ENCODE measurements around the gene SIRT7. TPM values are rescaled to one million over a fixed set of nuclear protein-coding genes. Genes with fewer than 3 reads are reported as not detected.
"Not testable (repeated sequence)": the region's sequence is repeated elsewhere in the genome, so short reads cannot be mapped to it uniquely, and the experiment has no call there.

Gene SIRT7
- polyA plus RNA-seq, 3 donors: 11.0 to 21.1 (median 14.1) TPM

DNA sequence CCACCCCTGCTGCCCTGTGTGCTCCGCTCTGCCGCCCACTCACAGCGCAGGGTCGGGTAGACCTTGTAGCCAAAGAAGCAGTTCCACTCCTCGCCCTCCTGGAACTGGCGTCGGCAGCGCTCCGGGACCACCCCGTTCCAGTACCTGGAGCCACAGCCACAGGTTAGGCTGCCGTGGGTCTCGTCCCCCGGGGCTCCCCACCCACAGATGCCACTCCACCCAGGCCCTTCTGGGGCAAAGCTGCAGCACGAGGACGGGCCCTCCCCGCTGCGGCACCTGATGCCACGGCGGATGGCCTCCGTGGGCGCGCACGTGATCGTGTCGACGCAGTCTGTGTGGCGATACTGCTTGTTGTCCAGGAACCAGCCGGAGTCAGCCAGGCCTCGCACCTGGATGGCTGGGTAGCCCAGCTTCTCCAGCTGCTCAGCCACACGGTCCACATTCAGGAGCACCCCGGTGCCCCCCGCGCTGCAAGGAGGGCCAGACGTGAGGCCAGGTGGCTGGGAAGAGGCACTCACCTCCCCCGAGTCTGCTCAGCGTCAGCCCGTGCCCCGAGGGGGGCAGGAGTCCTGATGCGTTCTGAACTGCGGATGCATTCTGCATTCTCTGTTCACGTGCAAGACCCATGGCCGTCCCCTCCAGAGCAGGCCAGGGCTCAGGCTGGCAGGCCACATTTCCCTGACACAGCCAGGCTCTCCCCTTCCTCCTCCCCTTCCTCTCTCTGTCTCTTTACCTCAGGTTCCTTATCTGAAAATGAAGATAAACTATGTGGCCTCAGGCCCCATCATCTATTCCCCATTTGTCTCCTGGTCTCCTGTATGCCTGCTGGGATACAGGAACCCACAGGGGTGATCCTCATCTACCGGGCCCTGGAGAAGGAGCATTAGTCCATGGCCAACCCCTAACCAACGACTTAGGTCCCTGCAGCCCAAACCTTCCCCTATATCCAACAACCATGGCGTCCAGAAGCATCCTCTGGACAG, 38.9 kb upstream of the SIRT7 start:
- no peak for DNase-seq (ENCODE audit: extremely low read depth in 1 of 11, low read depth in 9 of 11, low spot score in 4 of 11)

DNA sequence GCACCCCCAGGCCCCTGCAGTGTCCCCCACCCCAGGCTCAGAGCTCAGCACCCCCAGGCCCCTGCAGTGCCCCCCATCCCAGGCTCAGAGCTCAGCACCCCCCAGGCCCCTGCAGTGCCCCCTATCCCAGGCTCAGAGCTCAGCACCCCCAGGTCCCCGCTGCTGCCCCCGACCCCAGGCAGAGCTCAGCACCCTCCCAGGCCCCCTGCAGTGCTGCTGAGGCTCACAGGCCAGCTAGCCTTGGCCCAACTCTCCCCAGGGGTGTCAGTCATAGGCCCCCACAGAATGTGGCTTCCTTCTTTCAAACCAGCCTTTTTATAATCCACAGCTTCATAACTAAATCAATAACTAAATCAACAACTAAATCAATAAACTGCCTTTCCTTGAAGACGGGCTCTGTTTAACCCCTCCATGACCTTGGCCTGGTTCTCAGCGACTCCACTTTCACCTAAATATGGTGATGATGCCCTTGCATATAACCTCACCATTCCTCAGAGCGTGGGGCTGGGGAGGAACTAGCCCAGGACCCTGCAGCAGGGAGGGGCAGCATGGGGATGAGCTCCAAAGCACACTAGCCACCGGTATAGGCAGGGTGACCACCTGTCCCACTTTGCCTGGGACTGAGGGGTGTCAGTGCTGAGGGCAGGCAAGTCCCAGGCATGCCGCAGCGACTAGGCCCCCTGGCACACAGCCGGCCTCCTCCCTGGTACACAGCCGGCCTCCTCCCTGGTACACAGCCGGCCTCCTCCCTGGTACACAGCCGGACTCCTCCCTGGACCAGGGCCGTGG, 38.0 kb upstream of the SIRT7 start:
- DNase-seq (ENCODE audit: extremely low read depth in 1 of 11, low read depth in 9 of 11, low spot score in 4 of 11): no peak

DNA sequence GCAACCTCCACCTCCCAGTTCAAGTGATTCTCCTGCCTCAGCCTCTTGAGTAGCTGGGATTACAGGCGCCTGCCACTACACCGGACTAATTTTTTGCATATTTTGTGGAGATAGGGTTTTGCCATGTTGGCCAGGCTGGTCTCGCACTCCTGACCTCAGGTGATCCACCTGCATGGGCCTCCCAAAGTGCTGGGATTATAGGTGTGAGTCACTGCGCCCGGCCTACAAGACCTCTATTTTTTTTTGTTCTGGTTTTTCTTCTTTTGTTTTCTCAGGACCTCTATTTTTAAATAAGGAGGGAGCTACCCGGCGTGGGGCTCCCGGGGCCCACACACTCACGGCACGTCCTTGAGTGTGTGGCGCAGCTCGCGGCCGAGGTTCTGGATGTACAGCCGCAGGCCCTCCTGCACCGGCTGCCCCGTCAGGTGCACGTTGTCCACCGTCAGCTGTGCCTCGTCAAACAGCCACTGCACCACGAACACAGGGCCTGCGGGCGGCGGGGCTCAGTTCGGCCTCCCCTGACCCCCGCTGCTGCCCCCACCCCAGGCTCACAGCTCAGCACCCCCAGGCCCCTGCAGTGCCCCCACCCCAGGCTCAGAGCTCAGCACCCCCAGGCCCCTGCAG, 37.2 kb upstream of the SIRT7 start:
- DNase-seq (ENCODE audit: extremely low read depth in 1 of 11, low read depth in 9 of 11, low spot score in 4 of 11): no peak

DNA sequence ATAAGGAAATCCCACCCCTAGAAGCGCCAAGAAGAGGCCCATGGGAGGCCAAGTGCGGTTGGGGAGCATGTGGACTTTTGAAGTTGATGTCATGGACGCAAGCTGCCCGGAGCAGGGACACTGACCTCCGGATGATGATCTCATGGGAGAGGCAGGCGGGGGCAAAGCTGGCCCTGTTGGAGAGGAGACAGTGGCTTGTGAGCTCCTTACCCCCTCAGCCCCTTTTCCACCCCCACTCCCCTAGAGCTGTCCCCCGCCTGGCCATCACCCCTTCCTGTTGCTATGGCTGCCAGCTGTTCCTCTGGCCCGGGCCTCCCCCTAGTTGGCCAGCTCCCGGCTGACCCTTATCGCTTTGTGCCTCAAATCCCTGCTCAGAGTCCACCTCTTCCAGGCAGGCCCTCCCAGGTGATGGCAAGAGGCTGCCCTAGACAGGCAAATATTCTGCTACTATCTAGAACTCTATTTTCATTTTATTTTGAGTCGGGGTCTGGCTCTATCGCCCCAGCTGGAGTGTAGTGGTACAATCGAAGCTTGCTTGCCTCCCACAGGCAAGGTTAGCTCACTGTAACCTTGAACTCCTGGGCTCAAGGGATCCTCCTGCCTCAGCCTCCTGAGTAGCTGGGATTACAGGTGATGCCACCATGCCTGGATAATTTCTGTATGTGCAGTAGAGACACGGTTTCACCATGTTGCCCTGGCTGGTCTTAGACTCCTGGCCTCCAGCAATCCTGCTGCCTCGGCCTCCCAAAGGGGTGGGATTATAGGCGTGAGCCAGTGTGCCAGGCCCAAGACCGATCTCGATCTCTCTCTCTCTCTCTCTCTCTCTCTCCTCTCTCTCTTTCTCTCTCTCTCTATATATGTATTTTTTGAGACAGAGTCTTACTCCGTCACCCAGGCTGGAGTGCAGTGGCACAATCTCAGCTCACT, 36.4 kb upstream of the SIRT7 start:
- DNase-seq (ENCODE audit: extremely low read depth in 1 of 11, low read depth in 9 of 11, low spot score in 4 of 11): no peak

DNA sequence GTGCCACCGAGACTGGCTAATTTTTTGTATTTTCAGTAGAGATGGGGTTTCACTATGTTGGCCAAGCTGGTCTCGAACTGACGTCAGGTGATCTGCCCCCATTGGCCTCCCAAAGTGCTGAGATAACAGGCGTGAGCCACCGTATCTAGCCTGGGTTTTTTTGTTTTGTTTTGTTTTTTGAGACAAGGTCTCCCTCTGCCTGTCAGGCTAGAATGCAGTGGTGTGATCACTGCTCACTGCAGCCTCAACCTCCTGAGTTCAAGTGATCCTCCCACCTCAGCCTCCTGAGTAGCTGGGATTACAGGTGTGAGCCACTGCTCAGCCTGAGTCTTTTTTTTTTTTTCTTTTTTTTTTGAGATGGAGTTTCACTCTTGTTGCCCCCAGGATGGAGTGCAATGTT, 35.5 kb upstream of the SIRT7 start:
- DNase-seq (ENCODE audit: extremely low read depth in 1 of 11, low read depth in 9 of 11, low spot score in 4 of 11): not testable (repeated sequence)

DNA sequence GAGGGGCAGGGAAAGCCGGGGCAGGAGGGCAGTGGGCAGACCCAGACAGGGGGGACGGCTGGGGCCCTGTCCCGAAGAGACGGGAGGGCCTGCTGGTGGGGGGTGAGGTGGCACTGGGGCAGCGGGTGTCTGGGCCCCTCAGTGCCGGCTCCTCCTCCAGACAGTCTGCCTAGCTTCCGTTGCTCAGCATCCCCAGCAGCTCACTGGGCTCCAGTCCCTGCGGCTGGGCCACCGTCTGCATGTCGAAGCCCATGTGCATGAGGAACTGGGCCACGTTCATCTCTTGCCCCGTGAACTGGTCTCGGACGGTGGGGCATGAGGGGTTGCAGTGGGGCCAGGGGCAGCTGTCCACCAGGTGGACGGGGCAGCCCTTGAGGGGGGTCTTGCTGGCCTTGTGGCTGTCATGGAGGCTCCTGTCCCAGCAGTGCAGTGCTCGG, 34.8 kb upstream of the SIRT7 start:
- no peak for DNase-seq (ENCODE audit: extremely low read depth in 1 of 11, low read depth in 9 of 11, low spot score in 4 of 11)

DNA sequence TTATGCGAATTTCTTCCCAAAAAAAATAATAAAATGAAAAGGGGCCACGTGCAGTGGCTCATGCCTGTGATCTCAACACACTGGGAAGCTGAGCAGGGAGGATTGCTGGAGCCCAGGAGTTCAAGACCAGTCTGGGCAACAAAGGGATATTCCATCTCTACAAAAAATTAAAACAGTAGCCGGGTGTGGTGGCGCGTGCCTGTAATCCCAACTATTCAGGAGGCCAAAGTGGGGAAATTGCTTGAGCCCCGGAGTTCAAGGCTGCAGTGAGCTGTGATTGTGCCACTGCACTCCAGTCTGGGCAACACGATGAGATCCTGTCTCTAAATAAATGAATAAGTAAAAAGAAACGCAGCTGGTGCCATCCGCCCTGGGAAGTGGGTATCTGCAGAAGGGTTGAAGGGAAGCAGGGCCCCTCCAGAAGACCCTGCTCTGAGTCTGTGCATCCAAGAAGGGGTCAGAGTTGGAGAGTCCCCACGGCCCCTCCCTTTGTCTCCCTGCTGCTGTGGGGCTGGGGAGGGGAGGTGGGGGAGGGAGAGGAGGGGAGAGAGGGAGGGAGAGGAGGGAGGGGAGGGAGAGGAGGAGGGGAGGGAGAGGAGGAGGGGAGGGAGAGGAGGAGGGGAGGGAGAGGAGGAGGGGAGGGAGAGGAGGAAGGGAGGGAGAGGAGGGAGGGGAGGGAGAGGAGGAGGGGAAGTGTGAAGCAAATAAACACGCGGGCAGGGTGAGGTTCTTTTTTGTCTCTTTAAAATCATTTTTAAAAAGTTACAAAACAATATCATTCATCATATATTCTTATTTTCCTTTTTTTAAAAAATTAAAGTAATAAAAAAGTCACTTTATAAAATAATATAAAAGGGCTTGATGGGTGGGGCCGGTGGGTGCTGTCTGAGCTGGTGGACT, 34.1 kb upstream of the SIRT7 start:
- DNase-seq (ENCODE audit: extremely low read depth in 1 of 11, low read depth in 9 of 11, low spot score in 4 of 11): no peak

DNA sequence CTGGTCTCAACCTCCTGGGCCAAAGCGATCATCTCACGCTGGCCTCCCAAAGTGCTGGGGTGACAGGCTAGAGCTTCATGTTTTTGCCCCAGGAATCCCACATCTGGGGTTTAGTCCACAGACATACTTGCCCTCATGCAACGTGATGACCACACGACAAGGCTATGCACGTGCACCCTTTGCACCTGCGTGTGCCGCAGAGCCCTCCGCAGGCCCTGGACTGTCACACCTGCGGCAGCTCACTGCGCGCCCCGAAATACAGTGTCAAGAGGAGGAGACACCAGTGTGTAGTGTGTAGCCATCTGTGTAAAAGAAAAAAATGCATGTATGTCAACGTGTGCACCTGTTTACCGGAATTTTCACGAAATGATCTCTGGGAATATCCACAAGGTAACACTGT, 32.5 kb upstream of the SIRT7 start:
- DNase-seq (ENCODE audit: extremely low read depth in 1 of 11, low read depth in 9 of 11, low spot score in 4 of 11): no peak

DNA sequence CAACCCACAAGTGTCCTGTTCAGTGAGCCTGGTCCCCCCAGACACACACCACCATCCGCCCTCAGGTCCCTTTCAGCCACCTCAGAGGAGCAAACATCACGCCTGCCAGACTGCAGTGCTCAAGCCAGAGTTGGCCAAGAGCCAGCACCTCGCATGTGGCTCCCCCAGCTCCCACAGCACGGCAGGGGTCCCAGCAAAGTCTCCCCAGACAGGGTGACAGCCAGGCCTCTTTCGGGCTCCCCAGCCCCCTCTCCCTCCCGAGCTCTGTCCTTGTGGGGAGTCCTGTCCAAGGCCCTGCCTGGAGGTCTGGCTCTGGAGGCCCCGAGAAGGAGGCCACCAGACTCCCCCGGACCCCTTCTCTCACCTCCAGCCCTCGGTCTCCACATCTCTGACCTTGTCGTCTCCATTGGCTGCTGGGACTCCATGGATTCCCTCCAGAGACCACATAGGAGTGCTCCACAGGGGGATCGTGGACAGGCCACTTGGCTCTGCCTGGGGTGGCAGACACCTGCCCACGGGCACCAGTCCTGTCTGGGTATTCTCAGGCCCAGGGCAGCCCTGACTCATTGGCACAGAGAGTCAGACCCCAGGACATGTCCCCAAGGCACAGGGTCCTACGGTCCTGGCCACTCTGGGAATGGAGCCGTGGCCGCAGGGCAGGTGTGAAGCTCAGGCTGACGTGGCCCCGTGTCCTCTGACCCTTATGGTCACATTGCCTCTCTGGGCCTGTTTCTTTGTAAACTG, 30.8 kb upstream of the SIRT7 start:
- DNase-seq (ENCODE audit: extremely low read depth in 1 of 11, low read depth in 9 of 11, low spot score in 4 of 11): no peak

DNA sequence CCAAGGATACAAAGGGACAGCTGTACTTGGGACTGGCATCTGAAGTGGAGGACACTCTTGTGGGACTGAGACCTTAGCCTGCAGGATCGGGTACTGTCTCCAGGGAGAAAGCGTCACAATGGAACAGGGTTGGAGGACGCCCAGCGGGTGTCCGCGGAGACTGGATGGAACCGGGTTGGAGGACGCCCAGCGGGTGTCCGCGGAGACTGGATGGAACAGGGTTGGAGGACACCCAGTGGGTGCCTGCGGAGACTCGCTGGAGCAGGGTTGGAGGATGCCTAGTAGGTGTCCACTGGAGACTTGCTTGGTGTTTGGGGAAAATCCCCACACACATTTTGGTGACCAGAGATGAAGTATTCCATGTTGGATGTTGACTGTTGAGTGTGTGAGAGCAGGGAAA, 29.2 kb upstream of the SIRT7 start, which contains the start of gene MYADML2:
Gene MYADML2 (minus strand): TSS at position 45 of the 400 bp plus-strand sequence. CDS start 5,492 bp downstream, outside the sequence.
- DNase-seq (ENCODE audit: extremely low read depth in 1 of 11, low read depth in 9 of 11, low spot score in 4 of 11): no peak

DNA sequence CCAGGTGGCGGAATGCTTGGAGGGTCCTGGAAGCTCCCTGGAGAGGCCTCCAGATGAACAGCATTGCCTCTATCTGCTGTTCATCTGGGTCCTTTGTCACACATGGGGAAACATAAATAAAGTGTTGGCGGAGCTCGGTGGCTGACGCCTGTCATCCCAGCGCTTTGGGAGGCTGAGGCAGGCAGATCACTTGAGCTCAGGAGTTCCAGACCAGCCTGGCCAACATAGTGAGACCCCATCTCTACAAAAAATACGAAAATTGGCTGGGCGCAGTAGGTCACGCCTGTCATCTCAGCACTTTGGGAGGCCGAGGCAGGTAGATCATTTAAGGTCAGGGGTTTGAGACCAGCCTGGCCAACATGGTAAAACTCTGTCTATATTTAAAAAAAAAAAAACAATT, 26.9 kb upstream of the SIRT7 start:
- DNase-seq (ENCODE audit: extremely low read depth in 1 of 11, low read depth in 9 of 11, low spot score in 4 of 11): no peak

DNA sequence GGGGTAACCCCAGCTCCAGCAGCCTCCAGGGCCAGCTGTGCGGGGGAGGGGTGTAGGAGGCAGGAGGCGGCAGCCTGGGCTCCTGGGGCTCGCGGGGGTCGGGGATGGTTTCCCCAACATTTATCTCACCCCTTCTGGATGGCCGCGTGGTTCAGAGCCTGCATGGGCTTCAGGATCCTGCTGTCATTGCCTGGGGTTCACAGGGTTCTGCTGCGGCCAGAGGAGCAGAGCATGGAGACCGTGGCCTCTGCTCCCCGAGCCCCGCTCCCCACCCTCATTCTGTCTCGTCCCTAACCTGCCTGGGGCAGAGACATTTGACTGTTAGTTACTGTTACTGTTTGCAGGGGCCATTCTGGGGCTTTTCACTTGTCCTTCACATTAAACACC, 24.2 kb upstream of the SIRT7 start:
- DNase-seq (ENCODE audit: extremely low read depth in 1 of 11, low read depth in 9 of 11, low spot score in 4 of 11): no peak

DNA sequence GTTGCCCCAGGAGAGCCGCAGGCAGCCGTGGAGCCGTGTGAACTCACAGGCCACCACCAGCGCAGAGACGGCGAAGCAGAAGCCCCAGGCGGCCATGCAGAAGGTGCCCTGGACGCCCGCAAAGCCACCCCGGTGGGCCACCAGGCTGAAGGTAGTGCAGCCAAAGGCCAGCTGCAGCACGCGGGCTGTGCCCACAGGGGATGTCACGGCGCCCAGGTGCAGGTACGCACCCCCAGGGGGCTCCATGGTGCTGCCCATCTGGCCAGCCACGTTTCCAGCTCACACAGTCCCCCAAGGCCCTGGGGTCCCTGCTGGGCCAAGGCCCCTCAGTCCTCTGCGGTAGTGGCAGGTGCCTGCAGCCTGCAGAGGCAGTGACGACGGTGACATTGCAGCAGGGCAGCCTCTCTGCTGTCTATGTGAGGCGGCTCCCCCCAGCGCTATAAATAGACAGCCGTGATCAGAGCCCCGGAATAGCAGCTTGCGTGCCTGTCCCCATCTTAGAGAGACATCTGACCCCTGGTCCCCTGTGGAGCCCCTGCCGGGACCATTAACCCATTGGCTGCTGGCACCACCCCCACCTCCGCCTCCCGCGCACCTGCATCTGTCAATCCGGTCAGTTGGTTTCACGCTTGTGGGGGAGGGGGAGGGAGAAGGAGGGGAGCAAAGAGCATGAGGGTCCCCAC, 23.6 kb upstream of the SIRT7 start:
- no peak for DNase-seq (ENCODE audit: extremely low read depth in 1 of 11, low read depth in 9 of 11, low spot score in 4 of 11)

DNA sequence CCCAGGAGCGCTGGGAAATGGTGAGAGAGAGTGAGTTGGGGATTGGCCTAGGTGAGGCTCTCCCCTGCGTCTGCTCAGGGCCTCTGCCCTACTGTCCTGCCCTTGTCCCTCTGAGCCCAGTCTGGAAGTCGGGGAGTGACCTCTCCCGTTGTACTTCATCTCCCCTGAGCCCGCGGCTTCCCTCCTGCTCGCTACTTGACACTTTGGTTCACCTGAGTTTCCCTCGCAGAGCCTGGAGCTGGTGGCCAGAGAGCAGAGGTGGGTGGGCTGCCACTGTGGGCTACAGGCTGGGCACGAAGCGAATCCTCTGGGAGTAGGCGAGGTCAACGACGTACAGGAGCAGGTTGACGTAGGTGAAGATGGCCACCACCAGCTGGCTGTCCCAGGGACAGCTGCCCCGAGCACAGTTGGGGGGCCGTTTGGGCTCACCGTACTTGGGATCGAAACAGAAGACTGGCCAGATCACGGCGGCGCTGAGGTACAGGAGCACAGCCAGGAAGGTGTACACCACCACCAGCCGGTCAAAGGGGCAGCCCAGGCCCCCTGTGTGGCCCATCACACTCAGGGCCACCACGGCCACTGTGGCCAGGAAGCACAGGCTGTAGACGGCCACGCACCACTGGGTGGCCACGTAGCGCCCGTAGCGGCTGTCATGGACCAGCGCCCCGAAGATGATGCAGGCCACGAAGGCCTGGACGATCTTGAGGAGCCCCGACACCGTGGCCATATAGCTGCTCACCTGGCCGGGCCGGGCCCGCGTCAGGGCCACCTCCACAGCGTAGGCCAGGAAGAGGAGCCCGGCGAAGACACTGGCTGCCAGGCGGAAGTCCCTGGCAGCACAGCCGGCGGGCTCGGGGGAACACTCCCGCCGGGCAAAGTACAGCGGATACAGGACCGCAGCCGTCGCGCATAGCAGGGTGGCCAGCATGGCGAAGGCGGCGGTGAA, 22.8 kb upstream of the SIRT7 start:
- no peak for DNase-seq (ENCODE audit: extremely low read depth in 1 of 11, low read depth in 9 of 11, low spot score in 4 of 11)

DNA sequence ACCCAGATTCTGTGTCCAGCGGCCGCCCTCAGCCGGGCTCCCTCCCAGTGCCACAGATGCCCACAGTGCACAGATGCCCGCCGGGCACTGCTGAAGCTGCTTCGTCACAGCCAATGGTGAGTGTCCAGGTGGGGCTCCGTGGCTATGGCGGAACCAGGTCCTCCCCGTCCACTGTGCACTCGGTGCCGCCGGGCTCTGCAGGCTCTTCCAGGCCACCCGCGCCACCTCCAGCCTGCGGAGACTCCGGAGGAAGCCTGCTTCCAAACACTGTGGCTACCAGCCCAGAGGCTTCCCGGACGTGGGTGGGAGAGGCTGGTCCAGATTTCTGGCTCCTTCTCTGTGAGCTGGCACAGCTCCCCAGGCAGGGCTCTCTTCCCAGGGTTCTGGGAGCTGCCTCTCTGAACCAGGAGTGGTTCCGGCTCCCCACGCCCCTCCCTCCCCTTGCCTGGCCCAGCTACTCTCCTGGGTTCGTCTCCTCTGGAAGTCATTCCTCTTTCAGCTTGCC, 22.0 kb upstream of the SIRT7 start:
- DNase-seq (ENCODE audit: extremely low read depth in 1 of 11, low read depth in 9 of 11, low spot score in 4 of 11): no peak
